22Rv1 (cell line): ENCODE results near the gene TMEM63C.

ENCODE experiments used
- H3K27ac ChIP-seq: fragments of 450-650 bp; 2 replicates; pipeline ENCODE4 v1.5.1; 2017
- ZFX ChIP-seq: fragments of 450-650 bp; IDR thresholded peaks from 2 replicates; pipeline ENCODE4 v1.6.1; 2017; ENCODE audit warnings: antibody characterized with exemption, borderline replicate concordance
- TF ChIP-seq, protein P1 (sequence below): fragments of 450-650 bp; IDR thresholded peaks from 2 replicates; pipeline ENCODE4 v1.5.1; 2017; ENCODE audit warnings: mild to moderate bottlenecking

TMEM63C gene

DNA sequence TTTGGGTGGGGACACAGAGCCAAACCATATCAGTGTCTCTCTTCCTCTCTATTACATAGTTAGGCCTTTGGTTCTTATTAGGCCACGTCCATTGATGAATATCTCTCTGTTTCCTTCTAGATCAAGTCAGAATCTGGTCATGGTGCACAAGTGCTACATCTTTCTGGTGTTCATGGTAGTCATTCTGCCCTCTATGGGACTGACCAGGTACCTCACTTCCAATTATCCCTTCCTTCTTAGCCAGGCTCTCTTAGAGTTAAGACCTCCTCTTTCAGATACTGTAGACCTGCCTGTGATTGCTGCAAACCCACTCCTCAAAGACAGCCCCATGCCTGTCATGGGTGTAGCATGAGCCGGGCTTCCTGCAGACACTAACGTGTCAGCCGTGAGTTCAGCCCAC is 64.2 kb downstream of the TMEM63C start:
- TF ChIP-seq, protein P1, sequence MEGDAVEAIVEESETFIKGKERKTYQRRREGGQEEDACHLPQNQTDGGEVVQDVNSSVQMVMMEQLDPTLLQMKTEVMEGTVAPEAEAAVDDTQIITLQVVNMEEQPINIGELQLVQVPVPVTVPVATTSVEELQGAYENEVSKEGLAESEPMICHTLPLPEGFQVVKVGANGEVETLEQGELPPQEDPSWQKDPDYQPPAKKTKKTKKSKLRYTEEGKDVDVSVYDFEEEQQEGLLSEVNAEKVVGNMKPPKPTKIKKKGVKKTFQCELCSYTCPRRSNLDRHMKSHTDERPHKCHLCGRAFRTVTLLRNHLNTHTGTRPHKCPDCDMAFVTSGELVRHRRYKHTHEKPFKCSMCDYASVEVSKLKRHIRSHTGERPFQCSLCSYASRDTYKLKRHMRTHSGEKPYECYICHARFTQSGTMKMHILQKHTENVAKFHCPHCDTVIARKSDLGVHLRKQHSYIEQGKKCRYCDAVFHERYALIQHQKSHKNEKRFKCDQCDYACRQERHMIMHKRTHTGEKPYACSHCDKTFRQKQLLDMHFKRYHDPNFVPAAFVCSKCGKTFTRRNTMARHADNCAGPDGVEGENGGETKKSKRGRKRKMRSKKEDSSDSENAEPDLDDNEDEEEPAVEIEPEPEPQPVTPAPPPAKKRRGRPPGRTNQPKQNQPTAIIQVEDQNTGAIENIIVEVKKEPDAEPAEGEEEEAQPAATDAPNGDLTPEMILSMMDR, result peak; percentile 18
- no peak for TF ChIP-seq ZFX
- no peak overlapping the region for H3K27ac ChIP-seq

DNA sequence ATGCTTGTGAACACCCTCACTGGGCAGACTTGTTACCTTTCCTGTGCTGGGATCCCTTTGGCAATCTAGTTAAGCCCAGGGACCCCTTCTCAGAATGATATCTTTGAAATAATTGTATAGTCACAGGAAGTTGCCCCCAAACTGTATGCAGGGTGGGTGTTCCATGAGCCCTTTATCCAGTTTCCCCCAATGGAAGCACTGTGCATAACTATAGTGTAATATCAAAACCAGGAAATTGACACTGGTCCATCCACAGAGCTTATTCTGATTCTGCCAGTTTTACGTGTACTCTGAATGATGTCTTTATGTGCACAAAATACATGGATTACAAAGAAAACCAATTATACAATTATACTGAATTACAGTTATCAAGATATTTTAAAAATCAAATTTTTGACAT is 65.2 kb downstream of the TMEM63C start:
- no peak overlapping the region for H3K27ac ChIP-seq
- no peak for TF ChIP-seq ZFX
- TF ChIP-seq, protein P1, result no peak

DNA sequence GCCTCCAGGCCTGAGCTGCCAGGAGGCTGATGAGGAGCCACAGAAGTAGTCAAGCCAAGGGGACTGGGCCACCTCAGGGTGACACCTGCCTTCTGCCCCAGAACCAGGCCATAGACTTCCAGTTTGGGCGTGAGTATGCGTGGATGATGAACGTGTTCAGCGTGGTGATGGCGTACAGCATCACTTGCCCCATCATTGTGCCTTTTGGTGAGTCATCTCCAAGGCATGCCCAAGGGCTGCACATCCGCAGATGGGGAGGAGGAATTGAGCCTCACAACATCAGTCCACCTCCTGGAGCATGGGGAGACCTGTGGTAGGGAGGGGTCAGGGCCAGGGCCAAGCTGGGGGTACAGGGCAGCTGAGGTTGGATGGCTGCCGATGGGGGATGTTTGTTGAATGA is 67.1 kb downstream of the TMEM63C start:
- no peak overlapping the region for H3K27ac ChIP-seq
- TF ChIP-seq, protein P1, result no peak
- TF ChIP-seq ZFX, result no peak

DNA sequence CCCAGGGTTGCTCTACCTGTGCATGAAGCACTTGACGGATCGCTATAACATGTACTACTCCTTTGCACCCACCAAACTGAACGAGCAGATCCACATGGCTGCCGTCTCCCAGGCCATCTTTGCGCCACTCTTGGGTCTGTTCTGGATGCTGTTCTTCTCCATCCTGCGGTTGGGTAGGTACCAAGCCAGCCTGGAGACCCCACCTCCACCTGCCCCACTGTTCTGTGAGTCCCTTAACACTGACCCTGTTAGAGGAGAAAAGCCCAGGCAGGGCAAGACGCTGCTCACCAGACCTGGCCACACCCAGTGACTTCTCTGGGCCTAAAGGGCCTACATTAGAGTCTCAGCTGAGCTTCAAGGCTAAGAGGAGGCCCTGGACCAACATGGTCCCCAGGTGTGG is 67.7 kb downstream of the TMEM63C start:
- TF ChIP-seq, protein P1, result no peak
- no peak for TF ChIP-seq ZFX
- H3K27ac ChIP-seq, result no peak overlapping the region

DNA sequence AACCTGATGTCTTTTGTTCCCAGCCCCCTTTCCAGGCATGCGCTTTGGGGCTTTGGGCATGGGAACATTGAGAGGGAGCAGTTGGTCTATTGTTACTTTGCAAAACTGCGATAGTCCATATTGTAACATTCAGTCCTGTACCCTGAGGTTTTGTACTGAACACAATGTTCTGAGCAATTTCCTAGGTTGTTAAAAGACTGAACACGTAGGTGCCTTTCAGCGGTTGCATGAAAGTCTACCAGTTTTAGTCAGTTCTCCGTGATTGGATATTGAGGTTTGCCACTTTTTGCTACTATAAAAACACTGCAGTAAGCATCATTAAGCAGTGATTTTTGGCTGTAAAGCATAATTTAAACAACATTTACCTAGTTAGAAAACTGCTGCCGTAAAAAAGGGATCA is 69.3 kb downstream of the TMEM63C start:
- TF ChIP-seq ZFX, result no peak
- TF ChIP-seq, protein P1, result no peak

GRCh38 chr14:77251870-77252269 is 70.3 kb downstream of the TMEM63C start:
- no peak for TF ChIP-seq ZFX
- H3K27ac ChIP-seq, result no peak overlapping the region

More for the DNA sequence above, 69.3 kb downstream of the TMEM63C start:
- H3K27ac ChIP-seq, result no peak overlapping the region

- no peak overlapping the region for H3K27ac ChIP-seq
- TF ChIP-seq, protein P1, result no peak
- TF ChIP-seq ZFX, result no peak
Measured at GRCh38 chr14:77253333-77254190, 72.0 kb downstream of the TMEM63C start.
